Prostate gland (tissue), 2 donors: ENCODE data around the gene NINL. TPM values are rescaled to one million over a fixed set of nuclear protein-coding genes. Genes with fewer than 3 reads are reported as not detected.
"Not testable (repeated sequence)": the region's sequence is repeated elsewhere in the genome, so short reads cannot be mapped to it uniquely, and the experiment has no call there.

Experiments used
- DNase-seq: peaks from one replicate; pipeline ENCODE4 v3.0.0-alpha.2; 2019; ENCODE audit warnings: low spot score
- H3K27ac ChIP-seq, 2 donors: fragments of 200-600 bp; sonication (generic); 2 replicates each; pipeline ENCODE4 v1.5.1; 2017 to 2019
- H3K27me3 ChIP-seq: fragments of 200-600 bp; sonication (generic); replicated peaks from 2 replicates; pipeline ENCODE4 v1.5.1; 2019; ENCODE audit not compliant: insufficient read depth
- H3K36me3 ChIP-seq, 2 donors: fragments of 200-600 bp; sonication (generic); 1 replicate in 1 of 2; 2 replicates in 1 of 2; pipeline versions ENCODE4 v1.5.1 to v1.8.1; 2017 to 2019
- H3K4me1 ChIP-seq: fragments of 200-600 bp; sonication (generic); replicated peaks from 2 replicates; pipeline ENCODE4 v1.5.1; 2019
- H3K4me3 ChIP-seq, 2 donors: fragments of 200-600 bp; sonication (generic); 2 replicates each; pipeline ENCODE4 v1.5.1; 2017 to 2019
- H3K9me3 ChIP-seq: fragments of 200-600 bp; sonication (generic); 2 replicates; pipeline ENCODE4 v1.5.1; 2017
- CTCF ChIP-seq, 4 experiments: fragments of 200-600 bp in 2 of 4; fragments of 450-650 bp in 2 of 4; sonication (generic) in 2 of 4; IDR thresholded peaks; 1 replicate in 3 of 4; 2 replicates in 1 of 4; pipeline ENCODE4 v1.5.1; 2016 to 2019; ENCODE audit warnings: antibody characterized with exemption in 4 of 4, mild to moderate bottlenecking in 2 of 4, moderate library complexity in 2 of 4
- POLR2A ChIP-seq: fragments of 450-650 bp; IDR thresholded peaks from one replicate; pipeline ENCODE4 v1.6.1; 2016; ENCODE audit warnings: antibody characterized with exemption, mild to moderate bottlenecking
- POLR2AphosphoS5 ChIP-seq: sonication (generic); formaldehyde crosslinking; IDR thresholded peaks from one replicate; pipeline ENCODE4 v1.6.1; 2017; ENCODE audit warnings: antibody characterized with exemption
- WGBS: methylation state at CpG from one replicate; pipeline ENCODE4 v1.1.5; 2018; 5-methylcytosine and 5-hydroxymethylcytosine counted together
- intact Hi-C: fragments of 100-400 bp; cut with DNase I; formaldehyde crosslinking; loops from one replicate; pipeline ENCODE4 v1.14.2; 2022
- total RNA-seq, 2 donors: library from RNA; depleted of rRNA; stranded (reverse); fragments of >200 nt; gene quantifications; one replicate each; pipeline ENCODE4 v1.1.0, GENCODE V29; 2016

NINL gene
- total RNA-seq, 2 donors from 2014 or later, result 16.3 to 31.1 TPM

GRCh38 chr20:25552977-25553376 lies 32.4 kb downstream of the NINL start:
- Histone ChIP-seq H3K9me3 (no peaks in the 10 kb centered on the region), H3K27me3 (no peaks in the 10 kb centered on the region), H3K27ac (no peak overlapping the region), H3K4me3 (no peak overlapping the region), H3K4me1 (peaks cover 17% of the 10 kb centered on the region), H3K36me3 (no peaks in the 10 kb centered on the region)
- TF ChIP-seq POLR2A (no peak), CTCF (IDR thresholded peaks at IDR 0.05) (no peak), POLR2AphosphoS5 (no peak)
- WGBS, result 90% methylated on average over 5 of the region's 5 CpGs
- DNase-seq, result no peak
- intact Hi-C loops, result no loop called here

- no peak for TF ChIP-seq CTCF (IDR thresholded peaks at IDR 0.05)
- no peak for TF ChIP-seq POLR2AphosphoS5
- no peak for TF ChIP-seq POLR2A
- Histone ChIP-seq H3K27me3 (no peaks in the 10 kb centered on the region), H3K36me3 (no peaks in the 10 kb centered on the region), H3K27ac (peak overlapping the region; percentile 60 to 61), H3K9me3 (no peaks in the 10 kb centered on the region), H3K4me3 (no peak overlapping the region), H3K4me1 (peaks cover 17% of the 10 kb centered on the region)
- 61% methylated on average over 6 of the region's 6 CpGs for WGBS
- intact Hi-C loops, result no loop called here
- no peak for DNase-seq
These were observed 33.7 kb downstream of the NINL start for GRCh38 chr20:25551413-25552215.

- Histone ChIP-seq H3K27ac (peak overlapping the region; percentile 60 to 61), H3K4me1 (peaks cover 17% of the 10 kb centered on the region)
- peak; percentile 72 for TF ChIP-seq POLR2AphosphoS5
- H3K4me3 ChIP-seq, intact Hi-C loops, H3K9me3 ChIP-seq, H3K27me3 ChIP-seq, H3K36me3 ChIP-seq: not testable (repeated sequence)
- DNase-seq, result peak; percentile 62
- WGBS, result 44% methylated on average over 7 of the region's 7 CpGs
These were observed 34.5 kb downstream of the NINL start for GRCh38 chr20:25550645-25551337.

- Histone ChIP-seq H3K36me3 (no peaks in the 10 kb centered on the region), H3K4me1 (peaks cover 17% of the 10 kb centered on the region), H3K9me3 (no peaks in the 10 kb centered on the region), H3K4me3 (no peak overlapping the region), H3K27me3 (no peaks in the 10 kb centered on the region), H3K27ac (peak overlapping the region; percentile 60 to 61)
- WGBS, result 37% methylated on average over 10 of the region's 10 CpGs
- intact Hi-C loops, result no loop called here
- no peak for DNase-seq
- TF ChIP-seq CTCF (IDR thresholded peaks at IDR 0.05) (no peak), POLR2A (no peak), POLR2AphosphoS5 (peak; percentile 53)
These were observed 35.4 kb downstream of the NINL start for GRCh38 chr20:25549843-25550477.

GRCh38 chr20:25549172-25549773 lies 36.1 kb downstream of the NINL start:
- WGBS, result 44% methylated on average over 15 of the region's 15 CpGs
- no peaks in the 10 kb centered on the region for H3K36me3 ChIP-seq
- H3K27ac ChIP-seq, result peak overlapping the region; percentile 60 to 61
- DNase-seq, result no peak
- H3K4me3 ChIP-seq, result no peak overlapping the region
- no peak for TF ChIP-seq POLR2AphosphoS5
- TF ChIP-seq POLR2A, result no peak
- TF ChIP-seq CTCF (IDR thresholded peaks at IDR 0.05), result no peak
- H3K4me1 ChIP-seq, result peaks cover 17% of the 10 kb centered on the region
- intact Hi-C loops, result no loop called here
- no peaks in the 10 kb centered on the region for H3K27me3 ChIP-seq
- no peaks in the 10 kb centered on the region for H3K9me3 ChIP-seq
